ENCODE data around the gene PTGER3. TPM values are rescaled to one million over a fixed set of nuclear protein-coding genes. Genes with fewer than 3 reads are reported as not detected.

PTGER3 gene
- total RNA-seq (1 to 10 TPM in 5 of 7 donors, under 1 TPM in 2; 0.86 to 7.8 (median 3.5) TPM), polyA plus RNA-seq (1 to 10 TPM; 1.3 to 8.9 TPM)
- long read RNA-seq, donor 1, partial matches to known transcripts = 0 of 2 reads
- long read RNA-seq, donor 1, other reads (novel, unspliced or antisense) = 1 of 2 reads
- long read RNA-seq, donor 2, partial matches to known transcripts = 0 of 2 reads
- long read RNA-seq, donor 2, other reads (novel, unspliced or antisense) = 0 of 2 reads
- long read RNA-seq, donor 3, full-length matches to known transcripts = 16 of 18 reads
- long read RNA-seq, donor 3, partial matches to known transcripts = 0 of 18 reads
- long read RNA-seq, donor 3, other reads (novel, unspliced or antisense) = 2 of 18 reads

- Histone ChIP-seq H3K4me3 (peak within 1 kb of the TSS; percentile 65), H3K9me3 (no peaks in the 10 kb centered on the region), H3K36me3 (no peaks in the 10 kb centered on the region), H3K27ac (no peak within 1 kb of the TSS), H3K27me3 (no peaks in the 10 kb centered on the region), H3K4me1 (ENCODE audit: insufficient read depth) (peaks cover 4% of the 10 kb centered on the region)
- WGBS, 3 donors = 6 to 12% (median 6%) methylated on average over 36 to 56 of the region's 56 CpGs
- intact Hi-C loops (cut with DNase I) = loop anchor here in 3 of 4 donors (2.0 to 10.0 kb wide), 4 partner anchors 361 to 523 kb away; no protein-coding TSS in a partner anchor
- TF ChIP-seq POLR2A (IDR thresholded peaks at IDR 0.05) (no peak), CTCF (IDR thresholded peaks at IDR 0.05) (no peak), EP300 (IDR thresholded peaks at IDR 0.05) (no peak)
- peak in 4 of 5 donors; percentile 45 to 59 (median 55) for DNase-seq
Observed at GRCh38 chr1:71047635-71048607, at the start of gene PTGER3. TSS of gene PTGER3 (minus strand) at chr1:71047816. CDS start at chr1:71047577, 239 bp downstream.

- Histone ChIP-seq H3K36me3 (no peaks in the 10 kb centered on the region), H3K4me3 (no peak overlapping the region), H3K4me1 (ENCODE audit: insufficient read depth) (peaks cover 2% of the 10 kb centered on the region), H3K27me3 (peaks cover 2% of the 10 kb centered on the region), H3K9me3 (no peaks in the 10 kb centered on the region), H3K27ac (no peak overlapping the region)
- WGBS, 3 donors = 93 to 97% (median 96%) methylated on average over 2 of the region's 2 CpGs
- DNase-seq = no peak
- intact Hi-C loops (cut with DNase I) = loop anchor here in 1 of 4 donors (10.0 kb wide), 1 partner anchor 430 kb away; no protein-coding TSS in a partner anchor
- TF ChIP-seq POLR2A (IDR thresholded peaks at IDR 0.05) = no peak
- TF ChIP-seq EP300 (IDR thresholded peaks at IDR 0.05) = no peak
- no peak for TF ChIP-seq CTCF (IDR thresholded peaks at IDR 0.05)
Observed at GRCh38 chr1:71094913-71095312, 47.3 kb upstream of the PTGER3 start.

- intact Hi-C loops (cut with DNase I) = loop anchor here in 1 of 4 donors (10.0 kb wide), 1 partner anchor 431 kb away; no protein-coding TSS in a partner anchor
- 29 to 38% (median 36%) methylated on average over 1 of the region's 1 CpG for WGBS, 3 donors
- H3K4me3 ChIP-seq = no peak overlapping the region
- peaks cover 2% of the 10 kb centered on the region for H3K27me3 ChIP-seq
- peaks cover 2% of the 10 kb centered on the region for H3K4me1 ChIP-seq (ENCODE audit: insufficient read depth)
- no peak for DNase-seq
- TF ChIP-seq EP300 (IDR thresholded peaks at IDR 0.05) (no peak), POLR2A (IDR thresholded peaks at IDR 0.05) (no peak), CTCF (IDR thresholded peaks at IDR 0.05) (no peak)
- no peaks in the 10 kb centered on the region for H3K9me3 ChIP-seq
- H3K36me3 ChIP-seq = no peaks in the 10 kb centered on the region
- H3K27ac ChIP-seq = no peak overlapping the region
Observed at GRCh38 chr1:71093938-71094337, 46.3 kb upstream of the PTGER3 start.

Measured in ovary (tissue), 10 donors.